Choroid plexus epithelial cell (primary cell): Measurements from ENCODE around the gene SFPQ.
"Not testable (repeated sequence)": the region's sequence is repeated elsewhere in the genome, so short reads cannot be mapped to it uniquely, and the experiment has no call there.

Source experiments
- DNase-seq: peaks from one replicate; pipeline ENCODE4 v3.0.0-alpha.2; 2010; ENCODE audit warnings: low read depth
- H3K4me3 ChIP-seq: 2 replicates; pipeline ENCODE4 v1.5.1; 2011; ENCODE audit warnings: low read depth, mild to moderate bottlenecking, control low read depth, low read length, moderate library complexity
- CTCF ChIP-seq: conservative IDR thresholded peaks from 2 replicates; pipeline ENCODE4 v1.5.1; 2011; ENCODE audit warnings: low read depth, mild to moderate bottlenecking, control low read depth, inconsistent platforms, low read length, moderate library complexity

SFPQ gene

GRCh38 chr1:35192853-35193664 lies at the start of gene SFPQ:
TSS of gene SFPQ (minus strand) at chr1:35193145. CDS start at chr1:35193049, 96 bp downstream.
- H3K4me3 ChIP-seq, result peak within 1 kb of the TSS; percentile 97
- no peak for TF ChIP-seq CTCF
- peak; percentile 100 for DNase-seq

GRCh38 chr1:35236772-35237171 lies 43.8 kb upstream of the SFPQ start:
- not testable (repeated sequence) for H3K4me3 ChIP-seq, DNase-seq

- H3K4me3 ChIP-seq, result no peak overlapping the region
- no peak for TF ChIP-seq CTCF
- no peak for DNase-seq
Observed at GRCh38 chr1:35231287-35231686, 38.3 kb upstream of the SFPQ start.

GRCh38 chr1:35229587-35230360 lies 36.8 kb upstream of the SFPQ start:
- no peak for TF ChIP-seq CTCF
- H3K4me3 ChIP-seq, result no peak overlapping the region
- DNase-seq, result no peak

- TF ChIP-seq CTCF, result no peak
- no peak overlapping the region for H3K4me3 ChIP-seq
- DNase-seq, result no peak
Observed at GRCh38 chr1:35226546-35226945, 33.6 kb upstream of the SFPQ start.

GRCh38 chr1:35223084-35223630 lies 30.2 kb upstream of the SFPQ start:
- no peak for DNase-seq
- no peak overlapping the region for H3K4me3 ChIP-seq
- TF ChIP-seq CTCF, result no peak

GRCh38 chr1:35222322-35223083 lies 29.6 kb upstream of the SFPQ start:
- DNase-seq, result peak; percentile 89
- no peak overlapping the region for H3K4me3 ChIP-seq
- TF ChIP-seq CTCF, result no peak
